ES-I3 (cell line): ENCODE results near the gene FAM222B.
"Not testable (repeated sequence)": the region's sequence is repeated elsewhere in the genome, so short reads cannot be mapped to it uniquely, and the experiment has no call there.

Experiments
- H3K36me3 ChIP-seq: 2 replicates; pipeline ENCODE4 v1.6.1; 2013; ENCODE audit warnings: mild to moderate bottlenecking, low read length, control low read depth, moderate library complexity; ENCODE audit not compliant: insufficient read depth
- H3K4me1 ChIP-seq: 2 replicates; pipeline ENCODE4 v1.6.1; 2013; ENCODE audit warnings: mild to moderate bottlenecking, control low read depth, low read length; ENCODE audit not compliant: insufficient read depth
- H3K9ac ChIP-seq: 2 replicates; pipeline ENCODE4 v1.6.1; 2013; ENCODE audit warnings: low read depth, mild to moderate bottlenecking, low read length, moderate library complexity
- H3K9me3 ChIP-seq: 2 replicates; pipeline ENCODE4 v1.6.1; 2013; ENCODE audit warnings: mild to moderate bottlenecking, low read length, moderate library complexity; ENCODE audit not compliant: control insufficient read depth, insufficient read depth

Gene FAM222B

GRCh38 chr17:28878981-28879380 is 36.4 kb upstream of the FAM222B start:
- Histone ChIP-seq H3K4me1 (no peaks in the 10 kb centered on the region), H3K9me3 (no peaks in the 10 kb centered on the region), H3K36me3 (peaks cover 7% of the 10 kb centered on the region), H3K9ac (no peak overlapping the region)

GRCh38 chr17:28878158-28878910 is 35.7 kb upstream of the FAM222B start:
- Histone ChIP-seq H3K4me1 (no peaks in the 10 kb centered on the region), H3K9ac (no peak overlapping the region), H3K36me3 (peaks cover 7% of the 10 kb centered on the region), H3K9me3 (no peaks in the 10 kb centered on the region)

- H3K36me3 ChIP-seq, H3K9ac ChIP-seq, H3K4me1 ChIP-seq, H3K9me3 ChIP-seq: not testable (repeated sequence)
Observed at GRCh38 chr17:28877150-28877711, 34.6 kb upstream of the FAM222B start.

- Histone ChIP-seq H3K9me3 (no peaks in the 10 kb centered on the region), H3K4me1 (no peaks in the 10 kb centered on the region), H3K36me3 (no peaks in the 10 kb centered on the region), H3K9ac (no peak overlapping the region)
Observed at GRCh38 chr17:28875848-28876550, 33.4 kb upstream of the FAM222B start.

- H3K4me1 ChIP-seq, result no peaks in the 10 kb centered on the region
- no peaks in the 10 kb centered on the region for H3K9me3 ChIP-seq
- H3K36me3 ChIP-seq, result no peaks in the 10 kb centered on the region
- no peak overlapping the region for H3K9ac ChIP-seq
Observed at GRCh38 chr17:28874750-28875149, 32.2 kb upstream of the FAM222B start.

DNA sequence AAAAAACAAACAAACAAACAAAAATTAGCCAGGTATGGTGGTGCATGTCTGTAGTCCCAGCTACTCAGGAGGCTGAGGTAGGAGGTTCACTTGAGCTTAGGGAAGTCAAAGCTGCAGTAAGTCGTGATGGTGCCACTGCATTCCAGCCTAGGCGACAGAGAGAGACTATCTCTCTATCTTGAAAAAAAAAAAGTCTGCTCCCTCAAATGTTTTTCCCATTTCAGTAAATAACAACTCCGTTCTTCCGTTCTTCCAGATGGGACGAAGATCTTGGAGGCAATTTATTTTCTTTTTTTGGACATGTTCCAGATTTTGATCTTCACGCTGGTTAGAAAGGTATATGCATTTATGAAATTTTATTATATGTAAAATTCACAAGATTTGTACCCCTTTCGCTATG is 31.2 kb upstream of the FAM222B start:
- no peak overlapping the region for H3K9ac ChIP-seq
- H3K9me3 ChIP-seq, result no peaks in the 10 kb centered on the region
- H3K4me1 ChIP-seq, result no peaks in the 10 kb centered on the region
- no peaks in the 10 kb centered on the region for H3K36me3 ChIP-seq

DNA sequence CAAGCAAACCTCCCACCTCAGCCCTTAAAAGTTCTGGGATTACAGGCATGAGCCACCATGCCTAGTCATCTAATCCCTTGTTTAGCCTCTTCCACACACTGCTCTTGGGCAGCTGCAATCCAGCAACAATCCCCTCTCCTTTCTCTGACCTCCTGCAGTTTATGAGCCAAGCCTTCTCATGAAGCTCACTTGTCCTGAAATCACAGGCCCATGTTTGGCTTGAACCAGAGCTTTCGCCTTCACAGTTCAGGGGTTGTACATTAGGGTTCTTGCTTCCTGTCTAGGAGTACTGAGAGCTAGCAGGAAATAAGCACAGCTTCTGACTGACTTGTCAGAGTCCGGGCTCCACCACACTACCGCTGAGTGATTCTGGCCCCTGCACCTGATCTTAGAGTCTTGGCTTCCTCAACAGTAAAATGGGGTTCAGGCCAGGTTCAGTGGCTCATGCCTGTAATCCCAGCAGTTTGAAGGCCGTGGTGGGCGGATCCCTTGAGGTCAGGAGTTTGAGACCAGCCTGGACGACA is 28.5 kb upstream of the FAM222B start:
- no peaks in the 10 kb centered on the region for H3K36me3 ChIP-seq
- H3K9me3 ChIP-seq, result no peaks in the 10 kb centered on the region
- H3K9ac ChIP-seq, result no peak overlapping the region
- no peaks in the 10 kb centered on the region; the same call in 1 of the 2 replicates for H3K4me1 ChIP-seq

DNA sequence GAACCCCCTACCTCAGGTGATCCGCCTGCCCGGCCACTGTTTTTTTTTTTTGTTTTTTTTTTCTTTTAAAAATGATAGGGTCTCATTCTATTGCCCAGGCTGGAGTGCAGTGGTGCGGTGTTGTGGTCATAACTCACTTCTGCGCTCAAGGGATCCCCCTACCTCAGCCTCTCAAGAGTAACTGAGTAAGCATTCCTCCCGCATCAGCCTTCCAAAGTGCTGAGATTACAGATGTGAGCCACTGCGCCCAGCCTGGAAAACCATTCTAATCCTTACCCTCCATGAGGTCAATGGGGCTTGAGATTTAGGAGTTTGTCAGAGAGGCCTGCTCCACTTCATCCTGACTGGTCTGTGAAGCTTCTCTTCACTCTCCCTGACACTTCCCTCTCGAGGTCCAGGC is 24.7 kb upstream of the FAM222B start:
- Histone ChIP-seq H3K4me1 (peaks cover 10% of the 10 kb centered on the region; the same call in 1 of the 2 replicates), H3K9me3 (no peaks in the 10 kb centered on the region), H3K9ac (no peak overlapping the region), H3K36me3 (no peaks in the 10 kb centered on the region)

DNA sequence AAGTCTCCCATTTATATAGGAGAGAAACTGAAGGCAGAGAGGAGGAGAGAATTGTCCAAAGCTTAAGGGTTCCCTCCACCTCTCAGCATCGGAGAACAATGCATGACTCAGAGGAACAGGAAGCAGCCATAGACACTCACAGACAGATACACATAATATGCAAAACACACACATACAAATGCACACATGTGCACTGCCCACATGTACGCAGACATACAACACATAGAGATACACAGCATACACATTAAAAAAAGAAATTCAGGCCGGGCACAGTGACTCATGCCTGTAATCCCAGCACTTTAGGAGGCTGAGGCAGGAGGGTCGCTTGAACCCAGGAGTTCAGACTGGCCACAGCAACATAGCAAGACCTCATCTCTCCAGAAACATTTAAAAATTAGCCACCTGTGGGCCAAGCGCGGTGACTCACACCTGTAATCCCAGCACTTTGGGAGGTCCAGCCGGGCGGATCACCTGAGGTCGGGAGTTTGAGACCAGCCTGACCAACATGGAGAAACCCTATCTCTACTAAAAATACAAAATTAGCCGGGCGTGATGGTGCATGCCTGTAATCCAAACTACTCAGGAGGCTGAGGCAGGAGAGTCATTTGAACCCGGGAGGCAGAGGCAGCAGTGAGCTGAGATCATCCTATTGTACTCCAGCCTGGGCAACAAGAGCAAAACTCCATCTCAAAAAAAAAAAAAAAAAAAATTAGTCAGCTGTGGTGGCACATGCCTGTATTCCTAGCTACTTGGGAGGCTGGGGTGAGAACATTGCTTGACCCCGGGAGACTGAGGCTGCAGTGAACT is 23.6 kb upstream of the FAM222B start:
- no peaks in the 10 kb centered on the region for H3K36me3 ChIP-seq
- peaks cover 10% of the 10 kb centered on the region; the same call in 1 of the 2 replicates for H3K4me1 ChIP-seq
- no peak overlapping the region for H3K9ac ChIP-seq
- H3K9me3 ChIP-seq, result no peaks in the 10 kb centered on the region

DNA sequence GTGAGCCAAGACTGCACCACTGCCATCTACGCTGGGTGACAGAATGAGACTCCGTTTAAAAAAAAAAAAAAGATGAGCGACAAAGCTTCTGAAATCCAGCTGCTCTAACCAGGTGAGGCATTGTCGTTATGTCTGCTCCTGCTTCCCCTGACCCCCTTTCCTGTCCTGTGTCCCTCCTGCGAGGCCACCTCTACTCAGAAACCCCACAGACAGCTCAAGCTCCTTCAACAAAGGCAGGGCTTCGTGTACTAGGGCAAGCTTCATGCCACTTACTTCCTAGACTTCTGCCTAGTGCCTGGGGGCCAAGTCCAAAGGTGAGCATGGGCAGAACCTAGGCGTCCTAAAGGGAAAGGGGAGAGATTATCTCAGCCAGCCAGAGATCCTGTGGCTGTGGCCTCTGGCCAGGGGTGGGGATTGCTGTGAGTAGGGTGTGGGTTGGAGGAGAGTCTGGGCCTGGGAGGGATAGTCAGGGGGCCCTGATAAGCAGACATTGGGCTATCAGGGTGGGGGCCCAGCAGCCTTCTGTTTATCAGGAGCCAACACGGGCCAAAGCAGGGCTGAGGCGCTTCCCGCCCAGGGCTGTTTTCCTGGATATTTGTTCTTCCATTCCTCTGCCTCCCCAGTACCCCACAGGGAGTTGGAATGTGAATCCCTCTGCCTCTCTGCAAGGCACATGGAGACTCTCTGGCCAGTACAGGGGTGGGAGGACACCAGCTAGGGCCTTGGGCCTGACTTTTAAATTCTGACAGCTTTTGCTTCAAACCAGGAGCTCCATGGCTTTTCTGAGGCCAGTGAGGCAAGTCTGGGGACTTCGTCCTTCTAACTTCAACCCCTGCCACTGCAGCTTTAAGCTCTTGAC is 22.6 kb upstream of the FAM222B start:
- H3K4me1 ChIP-seq, result peaks cover 10% of the 10 kb centered on the region; the same call in 1 of the 2 replicates
- no peak overlapping the region for H3K9ac ChIP-seq
- H3K36me3 ChIP-seq, result peaks cover 3% of the 10 kb centered on the region
- no peaks in the 10 kb centered on the region for H3K9me3 ChIP-seq

DNA sequence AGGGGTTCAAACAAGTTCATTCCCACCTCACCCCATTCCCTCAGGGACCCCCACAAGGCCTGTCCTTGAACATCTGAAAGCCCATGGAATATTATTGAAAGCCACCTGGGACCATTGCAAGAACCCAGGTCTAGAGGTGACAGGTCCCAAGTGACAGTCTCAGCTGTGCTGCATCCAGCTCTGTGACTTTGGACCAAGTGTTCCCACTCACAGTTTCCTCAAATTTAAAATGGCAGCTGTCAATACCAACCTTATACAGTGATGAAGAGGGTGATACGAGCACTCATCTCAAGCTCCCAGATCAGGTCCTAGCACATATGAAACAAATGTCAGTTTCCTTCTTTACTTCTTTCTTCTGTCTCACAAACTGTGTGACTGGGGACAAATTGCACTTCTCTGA is 21.4 kb upstream of the FAM222B start:
- H3K9me3 ChIP-seq, result no peaks in the 10 kb centered on the region
- H3K4me1 ChIP-seq, result peaks cover 10% of the 10 kb centered on the region; the same call in 1 of the 2 replicates
- no peak overlapping the region for H3K9ac ChIP-seq
- H3K36me3 ChIP-seq, result peaks cover 4% of the 10 kb centered on the region

DNA sequence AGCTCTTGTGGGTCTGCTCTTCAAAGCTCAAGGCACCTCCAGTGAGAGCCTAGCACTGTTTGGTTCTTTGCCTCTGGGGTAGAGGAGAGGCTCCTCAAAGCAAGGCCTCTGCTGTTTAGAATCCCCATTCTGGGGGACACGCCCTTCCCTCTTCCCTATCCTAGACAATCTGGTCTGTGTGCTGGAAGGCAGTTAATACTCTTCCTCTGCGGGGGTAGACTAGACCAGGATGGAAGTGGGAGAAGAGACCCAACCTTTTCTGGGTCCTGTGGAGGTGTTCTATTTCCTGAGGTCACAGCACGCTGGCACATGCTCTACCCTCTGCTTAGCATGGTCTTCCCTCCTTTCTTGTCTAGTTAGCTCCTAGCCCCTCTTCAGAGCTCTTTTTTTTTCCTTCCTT is 20.0 kb upstream of the FAM222B start:
- peaks cover 10% of the 10 kb centered on the region; the same call in 1 of the 2 replicates for H3K4me1 ChIP-seq
- H3K9me3 ChIP-seq, result no peaks in the 10 kb centered on the region
- no peak overlapping the region for H3K9ac ChIP-seq
- peaks cover 8% of the 10 kb centered on the region for H3K36me3 ChIP-seq

DNA sequence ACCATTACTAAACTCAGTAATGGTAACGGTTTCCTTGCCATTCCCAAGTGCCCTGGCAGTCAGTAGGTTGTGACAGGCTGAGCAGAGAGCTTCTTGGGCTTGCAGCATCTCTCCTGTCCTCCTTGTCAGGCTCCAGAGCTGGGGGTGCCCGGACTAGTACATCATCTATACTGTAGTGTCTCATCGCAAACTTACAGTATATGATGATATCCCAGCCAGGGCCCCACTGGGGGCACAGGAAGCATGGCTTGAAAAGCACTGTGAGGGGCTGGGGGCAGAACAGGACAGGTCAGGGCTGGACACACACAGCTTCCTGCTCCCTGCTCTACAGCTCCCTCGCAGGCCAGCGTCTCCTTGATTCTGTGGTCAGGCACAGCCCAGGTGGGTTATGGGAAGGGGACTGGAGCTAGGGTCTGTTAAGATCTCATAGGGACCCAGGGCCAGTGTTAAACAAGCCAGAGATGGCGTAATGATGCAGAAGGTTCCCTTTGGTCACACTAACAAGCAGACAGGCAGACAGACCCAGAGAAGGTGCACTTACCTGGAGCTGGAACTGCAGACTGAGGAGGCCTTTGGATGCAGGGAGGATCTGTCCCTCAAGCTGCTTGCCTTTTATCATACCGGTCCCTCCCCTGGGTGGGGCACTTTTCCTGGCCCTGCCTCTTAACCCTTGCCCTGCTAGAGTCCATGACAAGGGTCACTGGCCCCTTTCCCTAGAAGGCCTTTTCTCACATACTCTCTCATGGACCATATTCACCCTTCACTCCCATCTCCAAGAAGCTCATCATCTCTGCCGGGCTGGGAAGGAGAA is 19.0 kb upstream of the FAM222B start:
- no peaks in the 10 kb centered on the region for H3K9me3 ChIP-seq

More for the DNA sequence above, 19.0 kb upstream of the FAM222B start:
- Histone ChIP-seq H3K4me1 (peaks cover 10% of the 10 kb centered on the region; the same call in 1 of the 2 replicates), H3K9ac (no peak overlapping the region), H3K36me3 (peaks cover 8% of the 10 kb centered on the region)
